HG02970 (cell line): ENCODE measurements around the gene OR2S2.

Experiments used
- ATAC-seq: cut with Tn5 transposase; IDR thresholded peaks from one replicate; pipeline ENCODE4 v1.9.1; 2021; ENCODE audit warnings: mild to moderate bottlenecking, moderate library complexity, moderate number of reproducible peaks; ENCODE audit not compliant: unreplicated experiment, low FRiP score

Gene OR2S2

GRCh38 chr9:35965011-35965410 is 7.1 kb upstream of the OR2S2 start:
- ATAC-seq = no peak

GRCh38 chr9:35962126-35962906 is 4.4 kb upstream of the OR2S2 start:
- no peak for ATAC-seq

GRCh38 chr9:35960039-35960655 is 2.2 kb upstream of the OR2S2 start:
- ATAC-seq = no peak

- ATAC-seq = no peak
These were observed 1.3 kb downstream of the OR2S2 start for GRCh38 chr9:35956651-35957050.

GRCh38 chr9:35954942-35955546 is 2.9 kb downstream of the OR2S2 start:
- ATAC-seq = no peak

GRCh38 chr9:35952526-35953191 is 5.3 kb downstream of the OR2S2 start:
- no peak for ATAC-seq

GRCh38 chr9:35951736-35952135 is 6.2 kb downstream of the OR2S2 start:
- no peak for ATAC-seq

GRCh38 chr9:35948901-35949318 is 9.0 kb downstream of the OR2S2 start:
- ATAC-seq = no peak

GRCh38 chr9:35948451-35948850 is 9.5 kb downstream of the OR2S2 start:
- ATAC-seq = no peak

- no peak for ATAC-seq
These were observed 12.5 kb downstream of the OR2S2 start for GRCh38 chr9:35945341-35946018.

GRCh38 chr9:35944841-35945240 is 13.1 kb downstream of the OR2S2 start:
- no peak for ATAC-seq

- ATAC-seq = no peak
These were observed 13.8 kb downstream of the OR2S2 start for GRCh38 chr9:35944173-35944572.

GRCh38 chr9:35942286-35942685 is 15.7 kb downstream of the OR2S2 start:
- no peak for ATAC-seq

GRCh38 chr9:35940458-35941407 is 17.2 kb downstream of the OR2S2 start:
- no peak for ATAC-seq

- ATAC-seq = no peak
These were observed 18.2 kb downstream of the OR2S2 start for GRCh38 chr9:35939679-35940250.

- no peak for ATAC-seq
These were observed 19.2 kb downstream of the OR2S2 start for GRCh38 chr9:35938474-35939356.

GRCh38 chr9:35937227-35937626 is 20.7 kb downstream of the OR2S2 start:
- ATAC-seq = no peak
